ENCODE data around the gene BCAS3. TPM values are rescaled to one million over a fixed set of nuclear protein-coding genes. Genes with fewer than 3 reads are reported as not detected.
"Not testable (repeated sequence)": the region's sequence is repeated elsewhere in the genome, so short reads cannot be mapped to it uniquely, and the experiment has no call there.

The BCAS3 gene
- total RNA-seq, 2 experiments from 2014 or later = 20.1 to 31.8 TPM

- no peaks in the 10 kb centered on the region for H3K4me1 ChIP-seq (ENCODE audit: insufficient read depth, low read length)
- H3K27ac ChIP-seq (ENCODE audit: low read depth in 1 of 2, low read length in 2 of 2) = no peak overlapping the region
- H3K36me3 ChIP-seq (ENCODE audit: insufficient read depth, low read length) = peaks cover 17% of the 10 kb centered on the region
- no peak for TF ChIP-seq CTCF (IDR thresholded peaks at IDR 0.05)
- no peak overlapping the region for H3K4me3 ChIP-seq (ENCODE audit: low read length)
- no peak for DNase-seq
- Mint-ChIP-seq H3K27me3 (no peaks in the 10 kb centered on the region), H3K4me1 (ENCODE audit: low read depth) (no peaks in the 10 kb centered on the region), H3K9me3 (peaks cover 13% of the 10 kb centered on the region), H3K4me3 (no peak overlapping the region), H3K27ac (no peak overlapping the region), H3K36me3 (ENCODE audit: low read depth) (peaks cover 73% of the 10 kb centered on the region)
- peaks cover 14 to 16% of the 10 kb centered on the region in 2 experiments for H3K9me3 ChIP-seq (ENCODE audit: control insufficient read depth in 1 of 2, insufficient read depth in 1 of 2, low read length in 2 of 2)
- no peaks in the 10 kb centered on the region for H3K27me3 ChIP-seq (ENCODE audit: control insufficient read depth in 1 of 2, insufficient read depth in 2 of 2, low read length in 2 of 2)
- intact Hi-C loops (cut with DNase I, micrococcal nuclease) = no loop called here
- POLR2A ChIA-PET = no interaction called here
- no peak for ATAC-seq (ENCODE audit: poor library complexity)
- CTCF ChIA-PET = no interaction called here
Measured at GRCh38 chr17:60809421-60809820, 131.8 kb downstream of the BCAS3 start.

GRCh38 chr17:60814941-60815340 lies 137.3 kb downstream of the BCAS3 start:
- H3K27ac Mint-ChIP-seq; intact Hi-C loops (cut with DNase I, micrococcal nuclease): not testable (repeated sequence)
- peaks cover 53% of the 10 kb centered on the region for H3K36me3 Mint-ChIP-seq (ENCODE audit: low read depth)

GRCh38 chr17:60817192-60817591 lies 139.5 kb downstream of the BCAS3 start:
- Mint-ChIP-seq H3K27ac (no peak overlapping the region), H3K9me3 (peaks cover 10% of the 10 kb centered on the region), H3K4me3 (no peak overlapping the region), H3K27me3 (no peaks in the 10 kb centered on the region), H3K36me3 (ENCODE audit: low read depth) (peaks cover 31% of the 10 kb centered on the region), H3K4me1 (ENCODE audit: low read depth) (no peaks in the 10 kb centered on the region)
- TF ChIP-seq CTCF (IDR thresholded peaks at IDR 0.05) = no peak
- Histone ChIP-seq H3K9me3 (ENCODE audit: control insufficient read depth in 1 of 2, insufficient read depth in 1 of 2, low read length in 2 of 2) (peaks cover 0 to 8% of the 10 kb centered on the region in 2 experiments), H3K4me1 (ENCODE audit: insufficient read depth, low read length) (no peaks in the 10 kb centered on the region), H3K36me3 (ENCODE audit: insufficient read depth, low read length) (no peaks in the 10 kb centered on the region), H3K27ac (ENCODE audit: low read depth in 1 of 2, low read length in 2 of 2) (no peak overlapping the region), H3K27me3 (ENCODE audit: control insufficient read depth in 1 of 2, insufficient read depth in 2 of 2, low read length in 2 of 2) (no peaks in the 10 kb centered on the region), H3K4me3 (ENCODE audit: low read length) (no peak overlapping the region)
- intact Hi-C loops (cut with DNase I, micrococcal nuclease) = no loop called here
- CTCF ChIA-PET = no interaction called here
- DNase-seq (no peak), ATAC-seq (ENCODE audit: poor library complexity) (no peak)
- POLR2A ChIA-PET = no interaction called here

More at GRCh38 chr17:60814941-60815340, 137.3 kb downstream of the BCAS3 start:
- H3K4me3 ChIP-seq (ENCODE audit: low read length); POLR2A ChIA-PET; H3K4me3 Mint-ChIP-seq; H3K27ac ChIP-seq (ENCODE audit: low read depth in 1 of 2, low read length in 2 of 2); H3K36me3 ChIP-seq (ENCODE audit: insufficient read depth, low read length); H3K27me3 Mint-ChIP-seq; H3K27me3 ChIP-seq (ENCODE audit: control insufficient read depth in 1 of 2, insufficient read depth in 2 of 2, low read length in 2 of 2); H3K4me1 ChIP-seq (ENCODE audit: insufficient read depth, low read length); ATAC-seq (ENCODE audit: poor library complexity); CTCF ChIA-PET; DNase-seq; H3K4me1 Mint-ChIP-seq (ENCODE audit: low read depth): not testable (repeated sequence)
- H3K9me3 ChIP-seq (ENCODE audit: control insufficient read depth in 1 of 2, insufficient read depth in 1 of 2, low read length in 2 of 2) = peaks cover 14 to 16% of the 10 kb centered on the region in 2 experiments
- peaks cover 13% of the 10 kb centered on the region for H3K9me3 Mint-ChIP-seq

- Mint-ChIP-seq H3K9me3 (no peaks in the 10 kb centered on the region), H3K4me3 (no peak overlapping the region), H3K27me3 (no peaks in the 10 kb centered on the region), H3K36me3 (ENCODE audit: low read depth) (peaks cover 9% of the 10 kb centered on the region), H3K4me1 (ENCODE audit: low read depth) (no peaks in the 10 kb centered on the region), H3K27ac (no peak overlapping the region)
- DNase-seq (no peak), ATAC-seq (ENCODE audit: poor library complexity) (no peak)
- no peaks in the 10 kb centered on the region for H3K9me3 ChIP-seq (ENCODE audit: control insufficient read depth in 1 of 2, insufficient read depth in 1 of 2, low read length in 2 of 2)
- intact Hi-C loops (cut with DNase I, micrococcal nuclease) = no loop called here
- TF ChIP-seq CTCF (IDR thresholded peaks at IDR 0.05) = no peak
- H3K27me3 ChIP-seq (ENCODE audit: control insufficient read depth in 1 of 2, insufficient read depth in 2 of 2, low read length in 2 of 2) = no peaks in the 10 kb centered on the region
- no peaks in the 10 kb centered on the region for H3K4me1 ChIP-seq (ENCODE audit: insufficient read depth, low read length)
- H3K36me3 ChIP-seq (ENCODE audit: insufficient read depth, low read length) = no peaks in the 10 kb centered on the region
- no peak overlapping the region for H3K4me3 ChIP-seq (ENCODE audit: low read length)
- ChIA-PET POLR2A (no interaction called here), CTCF (no interaction called here)
- no peak overlapping the region for H3K27ac ChIP-seq (ENCODE audit: low read depth in 1 of 2, low read length in 2 of 2)
Measured at GRCh38 chr17:60819447-60820130, 141.9 kb downstream of the BCAS3 start.
